ENCODE measurements around the gene VEZF1.

The VEZF1 gene

GRCh38 chr17:57987581-57988300 is at the start of gene VEZF1:
TSS of gene VEZF1 (minus strand) at chr17:57988254. CDS start at chr17:57988111, 143 bp downstream.
- peak; percentile 93 for DNase-seq (ENCODE audit: low read depth, low spot score)

GRCh38 chr17:58032691-58033415 is 44.8 kb upstream of the VEZF1 start:
- DNase-seq (ENCODE audit: low read depth, low spot score): peak; percentile 19

GRCh38 chr17:58028578-58028977 is 40.5 kb upstream of the VEZF1 start:
- DNase-seq (ENCODE audit: low read depth, low spot score): no peak

- no peak for DNase-seq (ENCODE audit: low read depth, low spot score)
These were observed 32.3 kb upstream of the VEZF1 start for GRCh38 chr17:58020401-58020800.

GRCh38 chr17:58019521-58019920 is 31.5 kb upstream of the VEZF1 start:
- DNase-seq (ENCODE audit: low read depth, low spot score): no peak

GRCh38 chr17:58019039-58019438 is 31.0 kb upstream of the VEZF1 start:
- DNase-seq (ENCODE audit: low read depth, low spot score): no peak

GRCh38 chr17:58010067-58010799 is 22.2 kb upstream of the VEZF1 start:
- no peak for DNase-seq (ENCODE audit: low read depth, low spot score)

- no peak for DNase-seq (ENCODE audit: low read depth, low spot score)
These were observed 20.0 kb upstream of the VEZF1 start for GRCh38 chr17:58007781-58008706.

GRCh38 chr17:58006924-58007780 is 19.1 kb upstream of the VEZF1 start, which contains the start of gene SRSF1:
TSS of gene SRSF1 (minus strand) at chr17:58007246. CDS start at chr17:58007137, 109 bp downstream.
- peak; percentile 99 for DNase-seq (ENCODE audit: low read depth, low spot score)

GRCh38 chr17:58006560-58006923 is 18.5 kb upstream of the VEZF1 start:
- DNase-seq (ENCODE audit: low read depth, low spot score): peak; percentile 86

GRCh38 chr17:58005728-58006559 is 17.9 kb upstream of the VEZF1 start:
- DNase-seq (ENCODE audit: low read depth, low spot score): no peak

- DNase-seq (ENCODE audit: low read depth, low spot score): no peak
These were observed 17.1 kb upstream of the VEZF1 start for GRCh38 chr17:58005031-58005727.

GRCh38 chr17:58004060-58004459 is 16.0 kb upstream of the VEZF1 start:
- DNase-seq (ENCODE audit: low read depth, low spot score): no peak

GRCh38 chr17:58002973-58003372 is 14.9 kb upstream of the VEZF1 start:
- no peak for DNase-seq (ENCODE audit: low read depth, low spot score)

GRCh38 chr17:58002154-58002948 is 14.3 kb upstream of the VEZF1 start:
- no peak for DNase-seq (ENCODE audit: low read depth, low spot score)

GRCh38 chr17:58001461-58002124 is 13.5 kb upstream of the VEZF1 start:
- DNase-seq (ENCODE audit: low read depth, low spot score): no peak

- DNase-seq (ENCODE audit: low read depth, low spot score): peak; percentile 85
These were observed 11.5 kb upstream of the VEZF1 start for GRCh38 chr17:57999496-58000017.
